Mammary epithelial cell (primary cell): ENCODE results near the gene KIF11.

ENCODE experiments used
- CTCF ChIP-seq, 2 donors: IDR thresholded peaks in 1 of 2; conservative IDR thresholded peaks in 1 of 2; 2 replicates each; pipeline ENCODE4 v1.5.1; 2011 to 2012; ENCODE audit warnings: inconsistent platforms in 2 of 2, low read length in 2 of 2, mild to moderate bottlenecking in 2 of 2, control low read depth in 1 of 2, low read depth in 1 of 2; ENCODE audit not compliant: insufficient read depth in 1 of 2; ENCODE audit errors: extremely low read depth in 1 of 2
- EZH2 ChIP-seq: IDR thresholded peaks from 2 replicates; pipeline ENCODE4 v1.6.1; 2012; ENCODE audit warnings: low read length, inconsistent platforms, borderline replicate concordance

DNA sequence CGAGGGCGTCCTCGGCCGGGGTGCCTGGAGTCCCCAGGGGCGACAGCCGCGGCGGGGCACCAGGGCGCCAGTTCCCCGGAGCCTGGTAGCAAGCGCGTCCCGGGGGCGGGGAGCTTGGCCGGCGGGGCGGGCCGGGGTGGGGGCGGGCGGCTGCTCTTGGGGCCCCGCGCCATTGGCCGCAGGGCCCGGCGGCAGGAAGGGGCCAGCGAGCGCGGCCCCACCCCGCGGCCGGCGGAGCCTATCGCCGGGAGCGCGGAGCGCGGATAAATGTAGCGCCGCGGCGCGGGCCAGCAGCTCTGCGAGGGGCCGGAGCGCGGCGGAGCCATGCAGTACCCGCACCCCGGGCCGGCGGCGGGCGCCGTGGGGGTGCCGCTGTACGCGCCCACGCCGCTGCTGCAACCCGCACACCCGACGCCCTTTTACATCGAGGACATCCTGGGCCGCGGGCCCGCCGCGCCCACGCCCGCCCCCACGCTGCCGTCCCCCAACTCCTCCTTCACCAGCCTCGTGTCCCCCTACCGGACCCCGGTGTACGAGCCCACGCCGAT lies 96.8 kb downstream of the KIF11 start, which contains the start of gene HHEX:
- TF ChIP-seq CTCF (conservative IDR thresholded peaks at IDR 0.05 in 1 of 2, IDR thresholded peaks at IDR 0.05 in 1 of 2; ENCODE audit: extremely low read depth in 1 of 2, insufficient read depth in 1 of 2, low read depth in 1 of 2, low read length in 2 of 2) (no peak), EZH2 (no peak)
